ENCODE results near the gene ZNF496.

ZNF496 gene

GRCh38 chr1:247301176-247301540 lies 30.5 kb downstream of the ZNF496 start:
- no peak overlapping the region for H3K9ac ChIP-seq (ENCODE audit: low read depth, low read length)
- H3K79me2 ChIP-seq (ENCODE audit: insufficient read depth, low read length), result no peaks in the 10 kb centered on the region
- H2AFZ ChIP-seq (ENCODE audit: low read depth, low read length), result no peak overlapping the region
- H3K27ac ChIP-seq (ENCODE audit: low read length), result no peak overlapping the region
- H3K4me2 ChIP-seq (ENCODE audit: insufficient read depth, low read length), result no peak overlapping the region
- H3K36me3 ChIP-seq (ENCODE audit: insufficient read depth, low read length), result peaks cover 65% of the 10 kb centered on the region
- H3K4me3 ChIP-seq (ENCODE audit: low read depth in 1 of 2, low read length in 2 of 2), result no peak overlapping the region
- no peaks in the 10 kb centered on the region for H3K9me3 ChIP-seq (ENCODE audit: insufficient read depth, low read length, severe bottlenecking)
- H4K20me1 ChIP-seq (ENCODE audit: insufficient read depth, low read length), result no peaks in the 10 kb centered on the region
- no peaks in the 10 kb centered on the region for H3K4me1 ChIP-seq (ENCODE audit: insufficient read depth, low read length)
- TF ChIP-seq CTCF (IDR thresholded peaks at IDR 0.05; ENCODE audit: borderline replicate concordance, extremely low read depth, low read length, poor library complexity, severe bottlenecking), result no peak
- TF ChIP-seq EZH2 (IDR thresholded peaks at IDR 0.05; ENCODE audit: borderline replicate concordance, low read depth, low read length, severe bottlenecking), result no peak
- ATAC-seq (ENCODE audit: insufficient read depth, low read depth), result no peak
- no peaks in the 10 kb centered on the region for H3K27me3 ChIP-seq (ENCODE audit: insufficient read depth, low read length, poor library complexity)
- DNase-seq, result no peak

GRCh38 chr1:247300491-247301175 lies 31.0 kb downstream of the ZNF496 start:
- H2AFZ ChIP-seq (ENCODE audit: low read depth, low read length), result no peak overlapping the region
- ATAC-seq (ENCODE audit: insufficient read depth, low read depth) (no peak), DNase-seq (no peak)
- H3K27ac ChIP-seq (ENCODE audit: low read length), result no peak overlapping the region
- H3K4me3 ChIP-seq (ENCODE audit: low read depth in 1 of 2, low read length in 2 of 2), result no peak overlapping the region
- H3K4me2 ChIP-seq (ENCODE audit: insufficient read depth, low read length), result no peak overlapping the region
- no peaks in the 10 kb centered on the region for H3K9me3 ChIP-seq (ENCODE audit: insufficient read depth, low read length, severe bottlenecking)
- H3K4me1 ChIP-seq (ENCODE audit: insufficient read depth, low read length), result no peaks in the 10 kb centered on the region
- no peak for TF ChIP-seq CTCF (IDR thresholded peaks at IDR 0.05; ENCODE audit: borderline replicate concordance, extremely low read depth, low read length, poor library complexity, severe bottlenecking)
- TF ChIP-seq EZH2 (IDR thresholded peaks at IDR 0.05; ENCODE audit: borderline replicate concordance, low read depth, low read length, severe bottlenecking), result no peak
- no peak overlapping the region for H3K9ac ChIP-seq (ENCODE audit: low read depth, low read length)
- no peaks in the 10 kb centered on the region for H3K79me2 ChIP-seq (ENCODE audit: insufficient read depth, low read length)
- no peaks in the 10 kb centered on the region for H3K27me3 ChIP-seq (ENCODE audit: insufficient read depth, low read length, poor library complexity)
- H3K36me3 ChIP-seq (ENCODE audit: insufficient read depth, low read length), result peaks cover 65% of the 10 kb centered on the region
- H4K20me1 ChIP-seq (ENCODE audit: insufficient read depth, low read length), result no peaks in the 10 kb centered on the region

- peaks cover 59% of the 10 kb centered on the region for H3K36me3 ChIP-seq (ENCODE audit: insufficient read depth, low read length)
- DNase-seq (no peak), ATAC-seq (ENCODE audit: insufficient read depth, low read depth) (no peak)
- H3K4me1 ChIP-seq (ENCODE audit: insufficient read depth, low read length), result no peaks in the 10 kb centered on the region
- H3K27ac ChIP-seq (ENCODE audit: low read length), result no peak overlapping the region
- no peaks in the 10 kb centered on the region for H3K27me3 ChIP-seq (ENCODE audit: insufficient read depth, low read length, poor library complexity)
- H3K9me3 ChIP-seq (ENCODE audit: insufficient read depth, low read length, severe bottlenecking), result no peaks in the 10 kb centered on the region
- H3K4me2 ChIP-seq (ENCODE audit: insufficient read depth, low read length), result no peak overlapping the region
- H3K9ac ChIP-seq (ENCODE audit: low read depth, low read length), result no peak overlapping the region
- no peaks in the 10 kb centered on the region for H3K79me2 ChIP-seq (ENCODE audit: insufficient read depth, low read length)
- no peak for TF ChIP-seq CTCF (IDR thresholded peaks at IDR 0.05; ENCODE audit: borderline replicate concordance, extremely low read depth, low read length, poor library complexity, severe bottlenecking)
- H3K4me3 ChIP-seq (ENCODE audit: low read depth in 1 of 2, low read length in 2 of 2), result no peak overlapping the region
- H2AFZ ChIP-seq (ENCODE audit: low read depth, low read length), result no peak overlapping the region
- no peaks in the 10 kb centered on the region for H4K20me1 ChIP-seq (ENCODE audit: insufficient read depth, low read length)
These were observed 31.8 kb downstream of the ZNF496 start for GRCh38 chr1:247299723-247300381.
